ENCODE results near the gene RGS14. TPM values are rescaled to one million over a fixed set of nuclear protein-coding genes. Genes with fewer than 3 reads are reported as not detected.
A peak's percentile ranks its signal among the peaks of the same experiment; 100 is the strongest.
"Not testable (repeated sequence)": the region's sequence is repeated elsewhere in the genome, so short reads cannot be mapped to it uniquely, and the experiment has no call there.

Gene RGS14
- total RNA-seq, 1 experiment from 2014 or later, result 16.0 TPM

- no peak for DNase-seq (ENCODE audit: extremely low read depth, low read depth)
Observed at GRCh38 chr5:177344891-177345290, 12.8 kb upstream of the RGS14 start.

DNA sequence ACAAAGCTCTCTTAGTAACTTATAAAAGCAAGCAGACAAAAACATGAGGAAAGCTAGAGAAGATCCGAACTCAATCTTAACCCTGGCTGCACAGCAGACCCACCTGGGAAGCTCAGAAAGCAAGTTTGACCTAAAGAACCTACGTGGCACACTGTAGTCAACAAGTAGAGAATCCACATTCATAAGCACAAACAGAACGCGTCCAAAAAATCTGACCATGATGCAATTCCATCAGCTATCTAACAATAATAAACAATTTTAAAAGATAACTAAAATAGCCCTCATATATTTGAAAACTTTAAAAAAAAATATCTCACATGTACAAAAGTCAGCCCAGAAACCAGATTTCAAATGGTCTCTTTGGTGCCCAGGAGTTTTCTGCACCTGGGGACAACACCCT lies 10.9 kb upstream of the RGS14 start:
- no peak for DNase-seq (ENCODE audit: extremely low read depth, low read depth)

GRCh38 chr5:177347699-177348098 lies 10.0 kb upstream of the RGS14 start:
- no peak for DNase-seq (ENCODE audit: extremely low read depth, low read depth)

GRCh38 chr5:177349362-177349647 lies 8.4 kb upstream of the RGS14 start:
- no peak for DNase-seq (ENCODE audit: extremely low read depth, low read depth)

DNA sequence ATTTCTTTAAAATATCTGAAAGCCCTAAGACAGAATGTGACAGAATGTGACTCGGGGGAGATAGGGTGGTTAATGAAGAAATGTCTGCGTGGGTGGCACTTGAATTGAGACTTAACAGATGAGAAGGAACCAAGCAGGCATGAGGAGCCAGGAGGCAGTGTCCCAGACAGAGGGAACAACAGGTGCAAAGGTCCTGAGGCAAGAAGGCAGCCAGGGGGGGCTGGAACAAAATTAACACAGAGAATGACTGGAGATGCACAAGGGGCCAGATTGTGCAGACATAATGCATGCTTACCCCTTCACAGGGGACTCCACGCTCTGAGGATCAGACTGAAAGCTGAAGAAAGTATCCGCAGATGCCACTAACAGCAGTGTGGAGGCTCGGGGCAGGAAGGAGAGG lies 8.0 kb upstream of the RGS14 start:
- DNase-seq (ENCODE audit: extremely low read depth, low read depth), result no peak

DNA sequence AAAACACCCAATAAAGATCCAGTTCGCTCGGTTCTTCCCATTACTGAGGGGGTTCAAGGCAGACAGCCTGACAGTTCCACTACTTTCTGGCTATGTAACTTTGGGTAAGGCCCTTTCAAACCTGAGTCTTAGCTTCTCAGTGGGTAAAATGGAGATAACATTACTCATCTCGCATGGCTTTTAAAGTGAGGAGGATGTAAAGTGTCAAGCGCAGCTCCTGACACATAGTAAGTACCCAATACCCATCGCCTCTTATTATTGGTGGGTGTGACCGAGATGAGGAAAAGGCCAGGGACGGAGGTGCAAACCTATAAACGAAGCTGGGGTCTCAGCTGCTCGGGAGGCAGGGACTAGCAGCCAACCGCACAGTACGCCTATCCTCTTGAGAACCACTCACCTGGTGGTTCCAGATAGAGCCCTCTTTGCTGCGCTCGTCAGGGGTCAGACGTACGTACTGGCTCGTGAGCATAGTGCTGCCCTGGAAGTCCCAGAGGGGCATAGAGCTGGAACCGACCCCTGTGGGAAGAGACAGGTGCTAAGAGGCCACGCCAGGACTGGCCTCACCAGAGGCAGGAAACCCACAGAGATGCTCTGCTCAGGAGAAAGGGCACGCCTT lies 6.8 kb upstream of the RGS14 start:
- DNase-seq (ENCODE audit: extremely low read depth, low read depth), result no peak

DNA sequence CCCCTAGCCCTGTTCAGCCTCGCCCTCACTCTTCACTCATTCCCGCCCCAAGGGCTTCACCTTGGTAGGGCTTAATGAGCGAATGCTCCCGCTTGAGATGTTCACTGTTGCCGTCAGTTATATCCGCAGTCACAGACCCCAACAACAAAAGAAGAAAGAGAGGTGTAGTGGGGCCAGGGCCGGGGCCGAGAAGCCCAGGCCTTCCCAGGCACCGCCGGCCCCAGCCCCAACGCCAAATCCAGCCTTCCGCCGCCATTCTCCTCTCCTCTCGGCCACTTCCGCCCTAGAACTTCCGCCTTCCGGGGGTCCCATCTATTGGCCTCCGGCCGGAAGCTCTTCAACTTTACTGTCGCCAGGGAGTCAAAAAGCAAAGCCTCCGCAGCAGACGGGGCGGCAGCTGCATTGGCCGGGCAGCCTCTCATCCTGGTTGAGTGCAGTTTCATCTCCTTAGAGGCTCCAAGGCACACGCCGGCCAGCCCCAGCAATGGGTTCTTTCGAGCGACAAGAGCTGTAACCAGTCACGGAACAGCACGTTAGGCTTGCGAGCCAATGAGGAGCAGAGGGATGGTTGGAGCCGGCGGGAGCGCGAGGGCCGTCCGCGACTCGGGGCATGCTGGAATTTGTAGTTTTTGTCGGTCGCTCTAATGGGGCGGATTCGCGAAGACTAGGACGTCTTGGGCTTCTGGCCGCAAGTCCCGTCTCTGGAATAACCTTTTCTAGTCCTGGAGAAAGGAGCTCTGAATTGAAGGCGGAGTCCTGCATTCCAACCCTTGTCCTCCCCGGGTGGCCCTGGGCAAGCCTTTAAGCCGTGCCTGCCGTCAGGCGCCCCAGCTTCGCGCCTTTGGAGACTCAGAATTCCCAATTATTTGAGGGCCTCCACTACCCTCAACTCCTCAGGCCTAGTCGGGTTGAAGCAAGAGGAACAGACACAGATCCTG lies 6.1 kb upstream of the RGS14 start, which contains the start of gene LMAN2:
Gene LMAN2, minus strand, starts transcription at position 277 of the 938 bp plus-strand sequence. Its CDS starts 21 bp downstream, at position 256.
- peak; percentile 96 for DNase-seq (ENCODE audit: extremely low read depth, low read depth)

- DNase-seq (ENCODE audit: extremely low read depth, low read depth), result no peak
Observed at GRCh38 chr5:177353093-177353492, 4.6 kb upstream of the RGS14 start.

DNA sequence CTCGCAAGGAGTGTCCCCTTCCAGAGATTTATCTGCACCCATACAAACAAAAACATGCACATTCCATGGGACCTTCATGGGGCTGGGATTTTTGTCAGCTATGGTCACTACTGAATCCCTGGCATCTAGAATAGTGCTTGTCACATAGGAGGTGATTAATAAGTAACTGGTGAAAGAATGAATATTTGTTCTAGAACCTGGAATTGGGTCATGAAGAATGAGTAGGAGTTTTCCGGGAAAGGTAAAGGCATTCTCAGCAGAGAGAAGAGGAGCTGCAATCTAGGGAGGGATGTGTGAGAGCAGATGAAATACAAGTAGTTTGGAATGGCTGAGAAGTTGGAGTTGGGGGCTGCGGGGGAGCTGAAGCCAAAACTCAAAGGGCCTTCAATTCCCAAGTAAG lies 3.5 kb upstream of the RGS14 start:
- no peak for DNase-seq (ENCODE audit: extremely low read depth, low read depth)

GRCh38 chr5:177354711-177355110 lies 3.0 kb upstream of the RGS14 start:
- no peak for DNase-seq (ENCODE audit: extremely low read depth, low read depth)

GRCh38 chr5:177355162-177355867 lies 2.4 kb upstream of the RGS14 start:
- no peak for DNase-seq (ENCODE audit: extremely low read depth, low read depth)

- DNase-seq (ENCODE audit: extremely low read depth, low read depth), result no peak
Observed at GRCh38 chr5:177355868-177356168, 1.9 kb upstream of the RGS14 start.

GRCh38 chr5:177356746-177357145 lies 978 bp upstream of the RGS14 start:
- no peak for DNase-seq (ENCODE audit: extremely low read depth, low read depth)

GRCh38 chr5:177357146-177357458 lies 622 bp upstream of the RGS14 start:
- no peak for DNase-seq (ENCODE audit: extremely low read depth, low read depth)

- DNase-seq (ENCODE audit: extremely low read depth, low read depth), result no peak
Observed at GRCh38 chr5:177358370-177358819, 671 bp downstream of the RGS14 start.

- DNase-seq (ENCODE audit: extremely low read depth, low read depth), result no peak
Observed at GRCh38 chr5:177359451-177359851, 1.7 kb downstream of the RGS14 start.

- no peak for DNase-seq (ENCODE audit: extremely low read depth, low read depth)
Observed at GRCh38 chr5:177359860-177360259, 2.1 kb downstream of the RGS14 start.

GRCh38 chr5:177360740-177361139 lies 3.0 kb downstream of the RGS14 start:
- DNase-seq (ENCODE audit: extremely low read depth, low read depth), result not testable (repeated sequence)

- no peak for DNase-seq (ENCODE audit: extremely low read depth, low read depth)
Observed at GRCh38 chr5:177361418-177362291, 3.9 kb downstream of the RGS14 start.

- no peak for DNase-seq (ENCODE audit: extremely low read depth, low read depth)
Observed at GRCh38 chr5:177362292-177362609, 4.5 kb downstream of the RGS14 start.

Measured in NCI-H460 (cell line).